Heart left ventricle (tissue), 16 donors: ENCODE measurements around the gene RFFL. TPM values are rescaled to one million over a fixed set of nuclear protein-coding genes. Genes with fewer than 3 reads are reported as not detected.
A peak's percentile ranks its signal among the peaks of the same experiment; 100 is the strongest.

Experiments
- ATAC-seq, 4 donors: fragments of 200-7000 bp; cut with Tn5 transposase; one replicate each; pipeline ENCODE4 v1.9.1; 2020 to 2022; ENCODE audit warnings: moderate library complexity in 4 of 4, mild to moderate bottlenecking in 3 of 4, moderate number of reproducible peaks in 1 of 4
- DNase-seq, 5 donors: peaks; one replicate each; pipeline ENCODE4 v3.0.0-alpha.2; 2020
- H3K27ac ChIP-seq, 12 donors: fragments of 200-600 bp; sonication (generic) in 4 of 12; one replicate each; pipeline versions ENCODE4 v1.5.0 to v1.8.0; 2016 to 2022; ENCODE audit warnings: mild to moderate bottlenecking in 2 of 12
- H3K27me3 ChIP-seq, 9 donors: fragments of 200-600 bp; sonication (generic) in 2 of 9; one replicate each; pipeline versions ENCODE4 v1.5.1 to v1.8.0; 2016 to 2022; ENCODE audit warnings: mild to moderate bottlenecking in 3 of 9
- H3K36me3 ChIP-seq, 9 donors: fragments of 200-600 bp; sonication (generic) in 2 of 9; one replicate each; pipeline versions ENCODE4 v1.5.0 to v1.8.0; 2018 to 2022; ENCODE audit warnings: mild to moderate bottlenecking in 2 of 9
- H3K4me1 ChIP-seq, 12 donors: fragments of 200-600 bp; sonication (generic) in 4 of 12; one replicate each; pipeline versions ENCODE4 v1.5.0 to v1.8.0; 2016 to 2022; ENCODE audit warnings: mild to moderate bottlenecking in 3 of 12
- H3K4me3 ChIP-seq, 12 donors: fragments of 200-600 bp; sonication (generic) in 4 of 12; one replicate each; pipeline versions ENCODE4 v1.5.0 to v1.8.0; 2017 to 2022; ENCODE audit warnings: mild to moderate bottlenecking in 9 of 12, moderate library complexity in 4 of 12
- H3K9me3 ChIP-seq, 12 donors: fragments of 200-600 bp; sonication (generic) in 4 of 12; one replicate each; pipeline versions ENCODE4 v1.5.0 to v1.8.0; 2016 to 2022; ENCODE audit warnings: mild to moderate bottlenecking in 1 of 12
- CTCF ChIP-seq, 12 donors: fragments of 200-600 bp; sonication (generic) in 4 of 12; IDR thresholded peaks; one replicate each; pipeline versions ENCODE4 v1.5.0 to v1.8.0; 2018 to 2022; ENCODE audit warnings: antibody characterized with exemption in 12 of 12, mild to moderate bottlenecking in 5 of 12
- POLR2A ChIP-seq, 2 donors: fragments of 450-650 bp; IDR thresholded peaks; one replicate each; pipeline ENCODE4 v1.6.1; 2017; ENCODE audit warnings: antibody characterized with exemption in 2 of 2, mild to moderate bottlenecking in 2 of 2, moderate library complexity in 2 of 2
- WGBS, 4 donors: extraction: QIAGEN DNeasy Blood & Tissue Kit in 2 of 4; methylation state at CpG; one replicate each; pipeline versions ENCODE4 v1.1.5 to v1.1.7; 2013 to 2018; 5-methylcytosine and 5-hydroxymethylcytosine counted together
- intact Hi-C, 10 donors: fragments of 100-400 bp; cut with DNase I; formaldehyde crosslinking; loops; one replicate each; pipeline versions ENCODE4 v1.11.1 to v1.14.2; 2022
- polyA plus RNA-seq, 2 donors: library from polyadenylated mRNA; stranded (reverse); fragments of 200-250 nt; gene quantifications; one replicate each; pipeline ENCODE4 v1.2.3, GENCODE V29; 2013
- total RNA-seq, 9 donors: library from RNA; depleted of rRNA in 2 of 9; stranded (reverse); fragments of >200 nt in 2 of 9; fragmentation: NEBNext Ultra II Directional in 3 of 9; extraction: Animal tissue kit (Norgen Biotek cat#: 25700) in 3 of 9; gene quantifications; one replicate each; pipeline versions ENCODE4 v1.1.0 to v1.2.4, GENCODE V29; 2016 to 2023
- donor health status: ischemic (EF 13 %, LVEDD 7.1; RV severe dilation, severe dysfunction).
- donor health status: healthy with polysubstance abuse.
- donor health status: DM: no; HTN: yes; CAD: no.
- donor health status: DM: no; HTN: no; CAD: no.
- donor health status: ischemic (EF 25% LVEDD 6.9; RV normal size, moderate dysfunction).
- donor health status: ischemic (EF 25% LVEDD 5.7; RV mildly dilated, moderate dysfunction).
- donor health status: healthy.
- donor health status: DM: yes; HTN: yes; CAD: no.
- donor health status: ischemic (EF 35%, LVEDD 5.7; RV mildly dilated, moderate dysfunction).
- donor health status: nonischemic (EF 11% LVEDD 7.7; RV severe dilation, severe dysfunction).
- donor health status: DM: yes; HTN: yes; CAD: no.
- donor health status: PGD.
- donor health status: ischemic (EF 29% LVEDD 5.4; RV normal size, mild dysfunction).
- donor health status: nonischemic (EF 23%, LVEDD 6.1; RV moderate dilation, normal function).

Gene RFFL
- total and polyA plus RNA-seq, 11 donors, result 2.6 to 21.6 (median 13.0) TPM

- 0 to 1% (median 0%) methylated on average over 57 to 65 of the region's 65 CpGs for WGBS, 4 donors
- intact Hi-C loops, result loop anchor here in 5 of 10 donors (1.0 to 10.0 kb wide), 4 partner anchors 19 to 613 kb away; partner anchors contain the start of genes LIG3 (in 4 of the 5), SLFN5 (in 2 of the 5) and PEX12 (in 1 of the 5)
- ATAC-seq, result peak; percentile 97 to 99 (median 98)
Observed at GRCh38 chr17:34961093-34961911, 102.2 kb downstream of the RFFL start, which contains the start of the genes CCT6B and ZNF830. Gene CCT6B, minus strand, starts transcription at chr17:34961460. Its CDS starts 67 bp downstream, at chr17:34961393. Gene ZNF830, plus strand, starts transcription at chr17:34961540. Its CDS starts 27 bp downstream, at chr17:34961567.

GRCh38 chr17:34958438-34958837, 105.1 kb downstream of the RFFL start:
- no peak overlapping the region for H3K27ac ChIP-seq
- ATAC-seq (no peak), DNase-seq (no peak)
- no peak overlapping the region for H3K4me3 ChIP-seq
- intact Hi-C loops, result no loop called here
- H3K4me1 ChIP-seq, result peaks cover 0 to 23% (median 19%) of the 10 kb centered on the region in 12 donors
- WGBS, 4 donors, result 67 to 76% (median 71%) methylated on average over 1 of the region's 1 CpG
- no peaks in the 10 kb centered on the region for H3K27me3 ChIP-seq
- TF ChIP-seq CTCF (IDR thresholded peaks at IDR 0.05), result no peak
- TF ChIP-seq POLR2A (IDR thresholded peaks at IDR 0.05), result no peak
- H3K36me3 ChIP-seq, result peaks cover 0 to 8% (median 3%) of the 10 kb centered on the region in 9 donors
- no peaks in the 10 kb centered on the region for H3K9me3 ChIP-seq

More at GRCh38 chr17:34961093-34961911, 102.2 kb downstream of the RFFL start, which contains the start of the genes CCT6B and ZNF830:
- Histone ChIP-seq H3K27ac (peak within 1 kb of the TSS; percentile 90 to 98 (median 96)), H3K36me3 (peaks cover 0 to 37% (median 31%) of the 10 kb centered on the region in 9 donors), H3K4me1 (peaks cover 0 to 27% (median 21%) of the 10 kb centered on the region in 12 donors), H3K9me3 (no peaks in the 10 kb centered on the region), H3K27me3 (no peaks in the 10 kb centered on the region), H3K4me3 (peak within 1 kb of the TSS; percentile 46 to 97 (median 88))
- DNase-seq, result peak; percentile 93 to 95 (median 93)
- TF ChIP-seq POLR2A (IDR thresholded peaks at IDR 0.05) (peak in 1 of 2 donors; percentile 58), CTCF (IDR thresholded peaks at IDR 0.05) (peak in 2 of 12 donors; percentile 4 to 5)

Other genes with a start within 250 kb of the RFFL start
- 1 to 10 TPM in 7 of 9 donors, under 1 TPM in 2; 0.75 to 2.5 (median 1.9) TPM for gene CCT6B, start 102.2 kb downstream of the RFFL start, total RNA-seq
- under 1 TPM; 0.82 to 0.88 TPM for gene CCT6B, start 102.2 kb downstream of the RFFL start, polyA plus RNA-seq
- gene ZNF830, start 102.2 kb downstream of the RFFL start, total RNA-seq, result 10 to 100 TPM in 1 of 9 donors, 1 to 10 TPM in 8; 5.7 to 10.1 (median 7.9) TPM
- 1 to 10 TPM; 5.4 to 8.4 TPM for gene ZNF830, start 102.2 kb downstream of the RFFL start, polyA plus RNA-seq
- 10 to 100 TPM; 17.1 to 27.0 (median 21.1) TPM for gene LIG3, start 83.2 kb downstream of the RFFL start, total RNA-seq
- gene LIG3, start 83.2 kb downstream of the RFFL start, polyA plus RNA-seq, result 10 to 100 TPM in 1 of 2 donors, 1 to 10 TPM in 1; 4.0 to 15.4 TPM
- gene RAD51D, start 56.2 kb upstream of the RFFL start, total RNA-seq, result 1 to 10 TPM; 2.7 to 9.2 (median 5.0) TPM
- gene RAD51D, start 56.2 kb upstream of the RFFL start, polyA plus RNA-seq, result 1 to 10 TPM; 2.1 to 6.7 TPM
- not detected for gene FNDC8, start 57.9 kb upstream of the RFFL start, total RNA-seq
- not detected for gene FNDC8, start 57.9 kb upstream of the RFFL start, polyA plus RNA-seq
- gene NLE1, start 78.6 kb upstream of the RFFL start, total RNA-seq, result 1 to 10 TPM; 2.8 to 8.0 (median 4.2) TPM
- 1 to 10 TPM; 1.8 to 8.5 TPM for gene NLE1, start 78.6 kb upstream of the RFFL start, polyA plus RNA-seq
- gene UNC45B, start 84.1 kb upstream of the RFFL start, total RNA-seq, result 100 to 1,000 TPM; 188 to 305 (median 212) TPM
- gene UNC45B, start 84.1 kb upstream of the RFFL start, polyA plus RNA-seq, result 10 to 100 TPM; 49.1 to 52.0 TPM
- not detected for gene SLC35G3, start 130.7 kb upstream of the RFFL start, total RNA-seq
- gene SLC35G3, start 130.7 kb upstream of the RFFL start, polyA plus RNA-seq, result not detected
- gene SLFN5, start 179.4 kb upstream of the RFFL start, total RNA-seq, result 10 to 100 TPM; 12.4 to 41.4 (median 15.0) TPM
- gene SLFN5, start 179.4 kb upstream of the RFFL start, polyA plus RNA-seq, result 1 to 10 TPM; 3.0 to 3.8 TPM